Erythroblast (primary cell): ENCODE measurements around the gene RIC1.
"Not testable (repeated sequence)": the region's sequence is repeated elsewhere in the genome, so short reads cannot be mapped to it uniquely, and the experiment has no call there.

Source experiments
- DNase-seq, 2 experiments: peaks; one replicate each; lab custom pipeline; 2025; lab: John Stamatoyannopoulos, UW
- GATA1 ChIP-seq: IDR thresholded peaks from 2 replicates; pipeline ENCODE4 v1.6.1; 2011; ENCODE audit warnings: low read depth, mild to moderate bottlenecking, control low read depth, low read length, moderate library complexity
- POLR2A ChIP-seq: IDR thresholded peaks from 2 replicates; pipeline ENCODE4 v1.6.1; 2011; ENCODE audit warnings: mild to moderate bottlenecking, low read length

RIC1 gene

GRCh38 chr9:5714501-5715401, 85.8 kb downstream of the RIC1 start:
- peak in 1 of 2 experiments; percentile 6 for DNase-seq
- TF ChIP-seq POLR2A (no peak), GATA1 (no peak)

- TF ChIP-seq GATA1 (no peak), POLR2A (no peak)
- no peak for DNase-seq
Observed at GRCh38 chr9:5715548-5716127, 86.7 kb downstream of the RIC1 start.

- DNase-seq, result not testable (repeated sequence)
Observed at GRCh38 chr9:5717434-5717833, 88.5 kb downstream of the RIC1 start.

- no peak for DNase-seq
- TF ChIP-seq POLR2A (no peak), GATA1 (no peak)
Observed at GRCh38 chr9:5718296-5719032, 89.6 kb downstream of the RIC1 start.

DNA sequence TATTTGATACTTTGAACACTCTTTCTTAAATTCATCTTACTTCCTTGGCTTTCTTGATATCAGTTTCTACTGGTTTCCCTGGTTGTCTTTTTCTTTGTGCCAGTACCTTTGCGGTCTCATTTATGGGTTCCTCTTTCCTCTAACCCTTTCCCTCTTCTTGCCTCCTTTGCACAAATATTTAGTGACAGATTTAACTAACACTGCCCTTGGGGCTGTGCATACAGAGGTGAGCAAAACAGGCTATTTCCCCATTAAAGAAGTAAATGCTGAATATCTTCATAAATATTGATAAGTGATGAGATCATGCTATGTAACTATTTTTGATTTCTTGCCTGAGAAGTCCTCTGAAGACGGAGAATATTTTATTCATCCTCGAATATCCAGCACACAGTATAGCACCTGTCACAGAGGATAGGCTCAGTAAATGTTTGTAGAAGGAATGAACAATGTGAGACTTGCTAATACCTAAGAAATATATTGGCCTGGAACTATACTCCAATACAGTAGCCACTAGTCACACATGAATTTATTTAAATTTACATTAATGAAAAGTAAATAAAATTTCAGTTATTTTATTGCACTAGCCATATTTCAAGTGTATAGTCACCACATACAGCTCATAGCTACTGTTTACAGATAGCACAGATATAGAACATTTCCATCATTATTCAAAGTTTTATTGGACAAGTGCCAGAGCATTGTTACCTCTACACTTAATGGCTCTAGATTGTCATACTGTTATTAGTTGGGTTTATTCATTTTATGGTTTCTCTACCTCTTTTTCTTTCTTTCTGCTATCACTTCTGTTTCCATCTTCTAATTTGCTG, 90.4 kb downstream of the RIC1 start:
- DNase-seq, result no peak
- no peak for TF ChIP-seq POLR2A
- no peak for TF ChIP-seq GATA1

GRCh38 chr9:5720151-5720550, 91.2 kb downstream of the RIC1 start:
- no peak for DNase-seq
- TF ChIP-seq GATA1 (no peak), POLR2A (no peak)

GRCh38 chr9:5721279-5722087, 92.6 kb downstream of the RIC1 start:
- no peak for TF ChIP-seq GATA1
- no peak for TF ChIP-seq POLR2A
- DNase-seq, result no peak

- DNase-seq, result not testable (repeated sequence)
Observed at GRCh38 chr9:5722679-5723078, 93.8 kb downstream of the RIC1 start.

- TF ChIP-seq POLR2A (no peak), GATA1 (no peak)
- DNase-seq, result no peak
Observed at GRCh38 chr9:5735072-5735471, 106.2 kb downstream of the RIC1 start.

GRCh38 chr9:5736563-5737346, 107.8 kb downstream of the RIC1 start:
- no peak for TF ChIP-seq GATA1
- no peak for TF ChIP-seq POLR2A

GRCh38 chr9:5743109-5743508, 114.2 kb downstream of the RIC1 start:
- TF ChIP-seq POLR2A (no peak), GATA1 (no peak)
- DNase-seq, result no peak

More at GRCh38 chr9:5736563-5737346, 107.8 kb downstream of the RIC1 start:
- no peak for DNase-seq

- DNase-seq, result no peak
- TF ChIP-seq POLR2A (no peak), GATA1 (no peak)
Observed at GRCh38 chr9:5748438-5748837, 119.5 kb downstream of the RIC1 start.

GRCh38 chr9:5749306-5749705, 120.4 kb downstream of the RIC1 start:
- DNase-seq, result no peak
- TF ChIP-seq POLR2A (no peak), GATA1 (no peak)
